ENCODE results near the gene CHST15.
A peak's percentile ranks its signal among the peaks of the same experiment; 100 is the strongest.

DNA sequence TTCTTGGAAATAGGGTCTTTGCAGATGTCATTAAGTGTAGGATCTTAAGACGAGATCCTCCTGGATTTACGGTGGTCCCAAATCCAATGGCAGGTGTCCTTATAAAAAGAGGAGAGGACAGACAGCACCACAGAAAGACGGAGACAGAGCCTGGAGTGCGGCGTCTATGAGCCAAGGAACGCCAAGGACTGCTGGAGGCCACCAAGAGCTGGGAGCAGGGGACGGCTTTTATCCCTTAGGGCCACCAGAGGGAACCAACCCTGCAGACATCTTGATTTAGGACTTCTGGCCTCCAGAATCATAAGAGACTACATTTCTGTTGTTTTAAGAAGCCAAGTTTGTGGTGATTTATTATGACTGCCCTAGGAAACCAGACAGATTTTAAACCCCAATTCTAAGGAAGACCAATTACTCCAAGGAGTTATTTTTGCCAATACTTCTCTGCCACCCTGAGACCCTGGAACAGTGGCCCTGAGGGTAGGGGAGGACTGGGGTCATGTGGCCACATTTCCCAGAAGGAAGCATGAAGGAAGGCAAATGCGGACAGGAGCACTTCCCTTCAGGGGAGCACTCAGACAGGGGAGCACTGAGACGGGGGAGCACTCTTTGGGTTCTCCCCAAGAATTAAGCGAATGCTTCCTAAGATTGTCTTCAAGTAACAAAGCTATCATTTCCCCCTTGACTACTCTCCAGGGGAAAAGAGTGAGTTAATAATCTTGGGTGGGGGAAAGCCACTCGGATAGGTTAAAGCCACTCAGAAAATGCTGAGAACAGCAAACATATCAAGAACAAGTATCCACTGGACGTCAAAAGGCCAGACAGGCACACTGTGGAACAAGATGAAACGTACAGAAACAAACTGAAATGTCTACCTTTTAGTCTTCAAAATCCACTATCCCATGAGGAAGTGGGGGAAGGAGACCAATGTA is 67.5 kb downstream of the CHST15 start:
- TF ChIP-seq, protein P1, sequence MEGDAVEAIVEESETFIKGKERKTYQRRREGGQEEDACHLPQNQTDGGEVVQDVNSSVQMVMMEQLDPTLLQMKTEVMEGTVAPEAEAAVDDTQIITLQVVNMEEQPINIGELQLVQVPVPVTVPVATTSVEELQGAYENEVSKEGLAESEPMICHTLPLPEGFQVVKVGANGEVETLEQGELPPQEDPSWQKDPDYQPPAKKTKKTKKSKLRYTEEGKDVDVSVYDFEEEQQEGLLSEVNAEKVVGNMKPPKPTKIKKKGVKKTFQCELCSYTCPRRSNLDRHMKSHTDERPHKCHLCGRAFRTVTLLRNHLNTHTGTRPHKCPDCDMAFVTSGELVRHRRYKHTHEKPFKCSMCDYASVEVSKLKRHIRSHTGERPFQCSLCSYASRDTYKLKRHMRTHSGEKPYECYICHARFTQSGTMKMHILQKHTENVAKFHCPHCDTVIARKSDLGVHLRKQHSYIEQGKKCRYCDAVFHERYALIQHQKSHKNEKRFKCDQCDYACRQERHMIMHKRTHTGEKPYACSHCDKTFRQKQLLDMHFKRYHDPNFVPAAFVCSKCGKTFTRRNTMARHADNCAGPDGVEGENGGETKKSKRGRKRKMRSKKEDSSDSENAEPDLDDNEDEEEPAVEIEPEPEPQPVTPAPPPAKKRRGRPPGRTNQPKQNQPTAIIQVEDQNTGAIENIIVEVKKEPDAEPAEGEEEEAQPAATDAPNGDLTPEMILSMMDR (IDR thresholded peaks at IDR 0.05; ENCODE audit: low read depth, low read length, missing input control), result peak; percentile 26
- TF ChIP-seq GABPA (IDR thresholded peaks at IDR 0.05 in 1 of 2, conservative IDR thresholded peaks at IDR 0.05 in 1 of 2) (no peak), HNF4A (conservative IDR thresholded peaks at IDR 0.05) (no peak), FOXA1 (IDR thresholded peaks at IDR 0.05) (no peak), RAD21 (IDR thresholded peaks at IDR 0.05) (peak; percentile 61 to 67), YY1 (IDR thresholded peaks at IDR 0.05) (no peak), TAF1 (conservative IDR thresholded peaks at IDR 0.05) (no peak)
- TF ChIP-seq, protein P2, sequence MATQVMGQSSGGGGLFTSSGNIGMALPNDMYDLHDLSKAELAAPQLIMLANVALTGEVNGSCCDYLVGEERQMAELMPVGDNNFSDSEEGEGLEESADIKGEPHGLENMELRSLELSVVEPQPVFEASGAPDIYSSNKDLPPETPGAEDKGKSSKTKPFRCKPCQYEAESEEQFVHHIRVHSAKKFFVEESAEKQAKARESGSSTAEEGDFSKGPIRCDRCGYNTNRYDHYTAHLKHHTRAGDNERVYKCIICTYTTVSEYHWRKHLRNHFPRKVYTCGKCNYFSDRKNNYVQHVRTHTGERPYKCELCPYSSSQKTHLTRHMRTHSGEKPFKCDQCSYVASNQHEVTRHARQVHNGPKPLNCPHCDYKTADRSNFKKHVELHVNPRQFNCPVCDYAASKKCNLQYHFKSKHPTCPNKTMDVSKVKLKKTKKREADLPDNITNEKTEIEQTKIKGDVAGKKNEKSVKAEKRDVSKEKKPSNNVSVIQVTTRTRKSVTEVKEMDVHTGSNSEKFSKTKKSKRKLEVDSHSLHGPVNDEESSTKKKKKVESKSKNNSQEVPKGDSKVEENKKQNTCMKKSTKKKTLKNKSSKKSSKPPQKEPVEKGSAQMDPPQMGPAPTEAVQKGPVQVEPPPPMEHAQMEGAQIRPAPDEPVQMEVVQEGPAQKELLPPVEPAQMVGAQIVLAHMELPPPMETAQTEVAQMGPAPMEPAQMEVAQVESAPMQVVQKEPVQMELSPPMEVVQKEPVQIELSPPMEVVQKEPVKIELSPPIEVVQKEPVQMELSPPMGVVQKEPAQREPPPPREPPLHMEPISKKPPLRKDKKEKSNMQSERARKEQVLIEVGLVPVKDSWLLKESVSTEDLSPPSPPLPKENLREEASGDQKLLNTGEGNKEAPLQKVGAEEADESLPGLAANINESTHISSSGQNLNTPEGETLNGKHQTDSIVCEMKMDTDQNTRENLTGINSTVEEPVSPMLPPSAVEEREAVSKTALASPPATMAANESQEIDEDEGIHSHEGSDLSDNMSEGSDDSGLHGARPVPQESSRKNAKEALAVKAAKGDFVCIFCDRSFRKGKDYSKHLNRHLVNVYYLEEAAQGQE (IDR thresholded peaks at IDR 0.05), result no peak
- TF ChIP-seq, protein P3, sequence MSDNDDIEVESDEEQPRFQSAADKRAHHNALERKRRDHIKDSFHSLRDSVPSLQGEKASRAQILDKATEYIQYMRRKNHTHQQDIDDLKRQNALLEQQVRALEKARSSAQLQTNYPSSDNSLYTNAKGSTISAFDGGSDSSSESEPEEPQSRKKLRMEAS (IDR thresholded peaks at IDR 0.05), result no peak
- TF ChIP-seq, protein P4, sequence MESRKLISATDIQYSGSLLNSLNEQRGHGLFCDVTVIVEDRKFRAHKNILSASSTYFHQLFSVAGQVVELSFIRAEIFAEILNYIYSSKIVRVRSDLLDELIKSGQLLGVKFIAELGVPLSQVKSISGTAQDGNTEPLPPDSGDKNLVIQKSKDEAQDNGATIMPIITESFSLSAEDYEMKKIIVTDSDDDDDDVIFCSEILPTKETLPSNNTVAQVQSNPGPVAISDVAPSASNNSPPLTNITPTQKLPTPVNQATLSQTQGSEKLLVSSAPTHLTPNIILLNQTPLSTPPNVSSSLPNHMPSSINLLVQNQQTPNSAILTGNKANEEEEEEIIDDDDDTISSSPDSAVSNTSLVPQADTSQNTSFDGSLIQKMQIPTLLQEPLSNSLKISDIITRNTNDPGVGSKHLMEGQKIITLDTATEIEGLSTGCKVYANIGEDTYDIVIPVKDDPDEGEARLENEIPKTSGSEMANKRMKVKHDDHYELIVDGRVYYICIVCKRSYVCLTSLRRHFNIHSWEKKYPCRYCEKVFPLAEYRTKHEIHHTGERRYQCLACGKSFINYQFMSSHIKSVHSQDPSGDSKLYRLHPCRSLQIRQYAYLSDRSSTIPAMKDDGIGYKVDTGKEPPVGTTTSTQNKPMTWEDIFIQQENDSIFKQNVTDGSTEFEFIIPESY (IDR thresholded peaks at IDR 0.05), result no peak
